HepG2 (cell line): ENCODE measurements around the gene SEC14L6. TPM values are rescaled to one million over a fixed set of nuclear protein-coding genes. Genes with fewer than 3 reads are reported as not detected.
A peak's percentile ranks its signal among the peaks of the same experiment; 100 is the strongest.

Experiments used
- DPF2 ChIP-seq: sonication (generic); formaldehyde crosslinking; IDR thresholded peaks from 2 replicates; pipeline ENCODE4 v1.4.0; 2020; ENCODE audit warnings: mild to moderate bottlenecking, low read depth, missing genetic modification reagents, borderline replicate concordance
- FOXC1 ChIP-seq: sonication (generic); formaldehyde crosslinking; IDR thresholded peaks from 2 replicates; pipeline ENCODE4 v1.8.0; 2022; ENCODE audit warnings: mild to moderate bottlenecking, missing genetic modification reagents, borderline replicate concordance
- HNRNPK ChIP-seq: fragments of 200-400 bp; formaldehyde crosslinking; IDR thresholded peaks from 2 replicates; pipeline ENCODE4 v1.6.1; 2018; ENCODE audit warnings: low read length, low read depth, moderate library complexity, mild to moderate bottlenecking; ENCODE audit not compliant: poor library complexity, severe bottlenecking
- HNRNPLL ChIP-seq: fragments of 200-400 bp; formaldehyde crosslinking; IDR thresholded peaks from 2 replicates; pipeline ENCODE4 v1.6.1; 2017; ENCODE audit warnings: mild to moderate bottlenecking, low read depth, low read length; ENCODE audit not compliant: poor library complexity, severe bottlenecking
- RARA ChIP-seq: IDR thresholded peaks from 2 replicates; pipeline ENCODE4 v1.6.1; 2016; ENCODE audit warnings: missing genetic modification reagents, missing compliant biosample characterization
- RBFOX2 ChIP-seq: fragments of 200-400 bp; formaldehyde crosslinking; IDR thresholded peaks from 2 replicates; pipeline ENCODE4 v1.6.1; 2017; ENCODE audit warnings: low read depth, mild to moderate bottlenecking, low read length
- SMARCC2 ChIP-seq: fragments of 450-650 bp; IDR thresholded peaks from 2 replicates; pipeline ENCODE4 v1.6.1; 2017; ENCODE audit warnings: antibody characterized with exemption, mild to moderate bottlenecking
- ZFX ChIP-seq: sonication (generic); formaldehyde crosslinking; IDR thresholded peaks from 2 replicates; pipeline ENCODE4 v1.4.0; 2020; ENCODE audit warnings: mild to moderate bottlenecking, low read depth, missing genetic modification reagents, moderate library complexity
- ZNF292 ChIP-seq: sonication (generic); formaldehyde crosslinking; IDR thresholded peaks from 2 replicates; pipeline ENCODE4 v1.8.1; 2022; ENCODE audit warnings: mild to moderate bottlenecking, low read depth, missing genetic modification reagents, borderline replicate concordance
- ZNF431 ChIP-seq: sonication (generic); formaldehyde crosslinking; IDR thresholded peaks from 2 replicates; pipeline ENCODE4 v1.9.0; 2022; ENCODE audit warnings: missing genetic modification reagents, low read depth, mild to moderate bottlenecking, borderline replicate concordance
- ZNF570 ChIP-seq: sonication (generic); formaldehyde crosslinking; IDR thresholded peaks from 2 replicates; pipeline ENCODE4 v1.4.0; 2020; ENCODE audit warnings: mild to moderate bottlenecking, missing genetic modification reagents, borderline replicate concordance
- ZSCAN25 ChIP-seq: sonication (generic); formaldehyde crosslinking; IDR thresholded peaks from 2 replicates; pipeline ENCODE4 v1.8.0; 2022; ENCODE audit warnings: mild to moderate bottlenecking, missing genetic modification reagents
- polyA plus RNA-seq, 8 experiments: library from polyadenylated mRNA; depleted of rRNA in 3 of 8; stranded (reverse) in 7 of 8; unstranded in 1 of 8; fragments of >200 nt; fragmentation: Illumina TruSeq in 4 of 8; extraction: Trizol in 4 of 8; gene quantifications; 2 replicates each; pipeline versions ENCODE4 v1.2.1 to v1.2.3, GENCODE V29; 2011 to 2016; ENCODE audit warnings: low read depth in 4 of 8, missing spikeins in 1 of 8, mixed read lengths in 1 of 8; ENCODE audit not compliant: insufficient read depth in 1 of 8
- total RNA-seq, 5 experiments: library from RNA; depleted of rRNA; stranded (reverse); fragments of >200 nt; fragmentation: Illumina TruSeq; extraction: Trizol; gene quantifications; 2 replicates each; pipeline ENCODE4 v1.2.3, GENCODE V29; 2016; ENCODE audit warnings: low read depth in 1 of 5
- TF ChIP-seq, protein P1 (sequence below): sonication (generic); formaldehyde crosslinking; IDR thresholded peaks from 2 replicates; pipeline ENCODE4 v1.4.0; 2020; ENCODE audit warnings: mild to moderate bottlenecking, low read depth, missing genetic modification reagents
- TF ChIP-seq, protein P2 (sequence below): sonication (generic); formaldehyde crosslinking; conservative IDR thresholded peaks from 2 replicates; pipeline ENCODE4 v1.4.0; 2020; ENCODE audit warnings: missing genetic modification reagents
- TF ChIP-seq, protein P3 (sequence below): sonication (generic); formaldehyde crosslinking; IDR thresholded peaks from 2 replicates; pipeline ENCODE4 v1.8.1; 2023; ENCODE audit warnings: mild to moderate bottlenecking, moderate library complexity, missing genetic modification reagents
- TF ChIP-seq, protein P4 (sequence below): sonication (generic); formaldehyde crosslinking; IDR thresholded peaks from 2 replicates; pipeline ENCODE4 v1.4.0; 2020; ENCODE audit warnings: mild to moderate bottlenecking, missing genetic modification reagents
- TF ChIP-seq, protein P5 (sequence below): sonication (generic); formaldehyde crosslinking; IDR thresholded peaks from 2 replicates; pipeline ENCODE4 v1.4.0; 2020; ENCODE audit warnings: missing genetic modification reagents
- TF ChIP-seq, protein P6 (sequence below): sonication (generic); formaldehyde crosslinking; IDR thresholded peaks from 2 replicates; pipeline ENCODE4 v1.9.0; 2022; ENCODE audit warnings: low read depth, missing genetic modification reagents

Gene SEC14L6
- total and polyA plus RNA-seq, 2 of the 13 experiments (the other 11 are each of a cell fraction or from before 2014, with no cell fraction given) = 0.09 to 9.3 TPM

DNA sequence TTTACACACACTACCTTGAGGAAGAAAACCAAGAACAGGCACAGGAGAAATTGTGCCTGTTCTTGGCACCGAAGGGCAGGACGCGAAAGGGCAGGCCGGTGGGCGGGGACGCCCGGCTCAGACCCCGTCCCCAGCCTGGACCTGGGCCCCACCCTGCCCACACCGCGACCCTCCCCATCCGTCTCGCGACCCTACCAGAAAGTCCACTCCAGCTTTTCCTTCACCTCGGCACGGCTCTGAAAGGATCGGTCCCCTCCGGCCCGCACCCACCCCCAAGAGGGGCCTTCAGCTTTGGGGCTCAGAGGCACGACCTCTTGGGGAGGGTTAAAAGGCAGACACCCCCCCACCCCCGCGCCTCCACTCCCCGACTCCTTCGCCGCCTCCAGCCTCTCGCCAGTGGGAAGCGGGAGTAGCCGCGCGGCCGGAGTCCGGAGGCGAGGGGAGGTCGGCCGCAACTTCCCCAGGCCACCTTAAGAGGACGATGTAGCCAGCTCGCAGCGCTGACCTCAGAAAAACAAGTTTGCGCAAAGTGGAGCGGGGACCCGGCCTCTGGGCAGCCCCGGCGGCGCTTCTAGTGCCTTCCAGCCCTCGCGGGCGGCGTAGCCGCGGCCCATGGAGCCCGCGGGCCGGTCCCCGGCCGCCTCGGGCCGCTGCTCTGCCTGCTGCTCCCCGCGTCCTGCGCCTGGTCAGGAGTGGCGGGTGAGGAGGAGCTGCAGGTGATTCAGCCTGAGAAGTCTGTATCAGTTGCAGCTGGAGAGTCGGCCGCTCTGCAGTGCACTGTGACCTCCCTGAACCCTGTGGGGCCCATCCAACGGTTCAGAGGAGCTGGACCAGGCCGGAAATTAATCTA is 4.4 kb downstream of the SEC14L6 start (continued):
- TF ChIP-seq ZSCAN25 (CRISPR knock-in tag) = no peak
- TF ChIP-seq ZNF292 = peak; percentile 55; the same call in 1 of the 2 replicates
- TF ChIP-seq, protein P1, sequence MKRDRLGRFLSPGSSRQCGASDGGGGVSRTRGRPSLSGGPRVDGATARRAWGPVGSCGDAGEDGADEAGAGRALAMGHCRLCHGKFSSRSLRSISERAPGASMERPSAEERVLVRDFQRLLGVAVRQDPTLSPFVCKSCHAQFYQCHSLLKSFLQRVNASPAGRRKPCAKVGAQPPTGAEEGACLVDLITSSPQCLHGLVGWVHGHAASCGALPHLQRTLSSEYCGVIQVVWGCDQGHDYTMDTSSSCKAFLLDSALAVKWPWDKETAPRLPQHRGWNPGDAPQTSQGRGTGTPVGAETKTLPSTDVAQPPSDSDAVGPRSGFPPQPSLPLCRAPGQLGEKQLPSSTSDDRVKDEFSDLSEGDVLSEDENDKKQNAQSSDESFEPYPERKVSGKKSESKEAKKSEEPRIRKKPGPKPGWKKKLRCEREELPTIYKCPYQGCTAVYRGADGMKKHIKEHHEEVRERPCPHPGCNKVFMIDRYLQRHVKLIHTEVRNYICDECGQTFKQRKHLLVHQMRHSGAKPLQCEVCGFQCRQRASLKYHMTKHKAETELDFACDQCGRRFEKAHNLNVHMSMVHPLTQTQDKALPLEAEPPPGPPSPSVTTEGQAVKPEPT = peak; percentile 99
- TF ChIP-seq RBFOX2 = peak; percentile 53; the same call in 1 of the 2 replicates
- TF ChIP-seq SMARCC2 = no peak
- no peak for TF ChIP-seq ZNF570 (CRISPR knock-in tag)
- TF ChIP-seq, protein P2, sequence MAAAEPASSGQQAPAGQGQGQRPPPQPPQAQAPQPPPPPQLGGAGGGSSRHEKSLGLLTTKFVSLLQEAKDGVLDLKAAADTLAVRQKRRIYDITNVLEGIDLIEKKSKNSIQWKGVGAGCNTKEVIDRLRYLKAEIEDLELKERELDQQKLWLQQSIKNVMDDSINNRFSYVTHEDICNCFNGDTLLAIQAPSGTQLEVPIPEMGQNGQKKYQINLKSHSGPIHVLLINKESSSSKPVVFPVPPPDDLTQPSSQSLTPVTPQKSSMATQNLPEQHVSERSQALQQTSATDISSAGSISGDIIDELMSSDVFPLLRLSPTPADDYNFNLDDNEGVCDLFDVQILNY = no peak
- TF ChIP-seq, protein P3, sequence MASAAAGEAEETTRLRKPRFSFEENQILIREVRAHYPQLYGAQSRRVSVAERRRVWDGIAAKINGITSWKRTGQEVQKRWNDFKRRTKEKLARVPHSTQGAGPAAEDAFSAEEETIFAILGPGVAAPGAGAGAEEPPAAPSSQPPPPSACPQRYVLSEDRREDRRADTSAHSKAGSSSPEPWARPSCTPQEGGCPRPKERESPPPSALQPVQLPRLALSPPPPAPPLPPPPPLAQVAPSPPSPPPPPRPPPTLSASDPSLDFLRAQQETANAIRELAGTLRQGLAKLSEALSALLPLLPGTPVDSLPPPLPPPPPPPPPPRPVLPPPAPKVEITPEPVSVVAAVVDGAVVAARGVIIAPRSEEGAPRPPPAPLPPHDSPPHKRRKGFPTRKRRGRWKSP (CRISPR knock-in tag) = no peak; the same call in 1 of the 2 replicates
- no peak for TF ChIP-seq FOXC1
- TF ChIP-seq HNRNPLL = peak; percentile 66
- TF ChIP-seq ZFX (CRISPR knock-in tag) = peak; percentile 70
- no peak for TF ChIP-seq ZNF431
- TF ChIP-seq, protein P4, sequence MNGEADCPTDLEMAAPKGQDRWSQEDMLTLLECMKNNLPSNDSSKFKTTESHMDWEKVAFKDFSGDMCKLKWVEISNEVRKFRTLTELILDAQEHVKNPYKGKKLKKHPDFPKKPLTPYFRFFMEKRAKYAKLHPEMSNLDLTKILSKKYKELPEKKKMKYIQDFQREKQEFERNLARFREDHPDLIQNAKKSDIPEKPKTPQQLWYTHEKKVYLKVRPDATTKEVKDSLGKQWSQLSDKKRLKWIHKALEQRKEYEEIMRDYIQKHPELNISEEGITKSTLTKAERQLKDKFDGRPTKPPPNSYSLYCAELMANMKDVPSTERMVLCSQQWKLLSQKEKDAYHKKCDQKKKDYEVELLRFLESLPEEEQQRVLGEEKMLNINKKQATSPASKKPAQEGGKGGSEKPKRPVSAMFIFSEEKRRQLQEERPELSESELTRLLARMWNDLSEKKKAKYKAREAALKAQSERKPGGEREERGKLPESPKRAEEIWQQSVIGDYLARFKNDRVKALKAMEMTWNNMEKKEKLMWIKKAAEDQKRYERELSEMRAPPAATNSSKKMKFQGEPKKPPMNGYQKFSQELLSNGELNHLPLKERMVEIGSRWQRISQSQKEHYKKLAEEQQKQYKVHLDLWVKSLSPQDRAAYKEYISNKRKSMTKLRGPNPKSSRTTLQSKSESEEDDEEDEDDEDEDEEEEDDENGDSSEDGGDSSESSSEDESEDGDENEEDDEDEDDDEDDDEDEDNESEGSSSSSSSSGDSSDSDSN = peak; percentile 50; the same call in 1 of the 2 replicates
- TF ChIP-seq, protein P5, sequence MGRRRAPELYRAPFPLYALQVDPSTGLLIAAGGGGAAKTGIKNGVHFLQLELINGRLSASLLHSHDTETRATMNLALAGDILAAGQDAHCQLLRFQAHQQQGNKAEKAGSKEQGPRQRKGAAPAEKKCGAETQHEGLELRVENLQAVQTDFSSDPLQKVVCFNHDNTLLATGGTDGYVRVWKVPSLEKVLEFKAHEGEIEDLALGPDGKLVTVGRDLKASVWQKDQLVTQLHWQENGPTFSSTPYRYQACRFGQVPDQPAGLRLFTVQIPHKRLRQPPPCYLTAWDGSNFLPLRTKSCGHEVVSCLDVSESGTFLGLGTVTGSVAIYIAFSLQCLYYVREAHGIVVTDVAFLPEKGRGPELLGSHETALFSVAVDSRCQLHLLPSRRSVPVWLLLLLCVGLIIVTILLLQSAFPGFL (CRISPR knock-in tag) = no peak
- TF ChIP-seq, protein P6, sequence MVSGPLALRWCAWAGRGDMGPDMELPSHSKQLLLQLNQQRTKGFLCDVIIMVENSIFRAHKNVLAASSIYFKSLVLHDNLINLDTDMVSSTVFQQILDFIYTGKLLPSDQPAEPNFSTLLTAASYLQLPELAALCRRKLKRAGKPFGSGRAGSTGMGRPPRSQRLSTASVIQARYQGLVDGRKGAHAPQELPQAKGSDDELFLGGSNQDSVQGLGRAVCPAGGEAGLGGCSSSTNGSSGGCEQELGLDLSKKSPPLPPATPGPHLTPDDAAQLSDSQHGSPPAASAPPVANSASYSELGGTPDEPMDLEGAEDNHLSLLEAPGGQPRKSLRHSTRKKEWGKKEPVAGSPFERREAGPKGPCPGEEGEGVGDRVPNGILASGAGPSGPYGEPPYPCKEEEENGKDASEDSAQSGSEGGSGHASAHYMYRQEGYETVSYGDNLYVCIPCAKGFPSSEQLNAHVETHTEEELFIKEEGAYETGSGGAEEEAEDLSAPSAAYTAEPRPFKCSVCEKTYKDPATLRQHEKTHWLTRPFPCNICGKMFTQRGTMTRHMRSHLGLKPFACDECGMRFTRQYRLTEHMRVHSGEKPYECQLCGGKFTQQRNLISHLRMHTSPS (CRISPR knock-in tag) = no peak
- TF ChIP-seq HNRNPK = peak; percentile 18
- TF ChIP-seq DPF2 (CRISPR knock-in tag) = no peak
- peak; percentile 39; the same call in 1 of the 2 replicates for TF ChIP-seq RARA (CRISPR knock-in tag)
